Neural cell (in vitro differentiated cells): ENCODE measurements around the gene ISOC2. TPM values are rescaled to one million over a fixed set of nuclear protein-coding genes. Genes with fewer than 3 reads are reported as not detected.

Source experiments
- H2AFZ ChIP-seq: fragments of 200-600, 300-800 bp; sonication (generic), shearing (Covaris generic); 2 replicates; pipeline ENCODE4 v1.6.0; 2014; ENCODE audit warnings: low read depth, mild to moderate bottlenecking, antibody characterized with exemption, low read length, moderate library complexity
- H3F3A ChIP-seq: fragments of 200-600 bp; shearing (Covaris generic); 2 replicates; pipeline ENCODE4 v1.6.1; 2016; ENCODE audit warnings: mild to moderate bottlenecking, moderate library complexity, mixed read lengths, antibody characterized with exemption, low read length; ENCODE audit not compliant: insufficient read depth, poor library complexity, severe bottlenecking
- H3K27ac ChIP-seq: fragments of 200-600, 300-800 bp; sonication (generic), shearing (Covaris generic); 2 replicates; pipeline ENCODE4 v1.5.1; 2014; ENCODE audit warnings: mild to moderate bottlenecking, low read length, moderate library complexity
- H3K27me3 ChIP-seq: fragments of 300-800, 200-600 bp; sonication (generic), shearing (Covaris generic); 2 replicates; pipeline ENCODE4 v1.6.0; 2014; ENCODE audit warnings: mild to moderate bottlenecking, low read depth, low read length, moderate library complexity; ENCODE audit not compliant: insufficient read depth
- H3K36me3 ChIP-seq: fragments of 300-800, 200-600 bp; sonication (generic), shearing (Covaris generic); 2 replicates; pipeline ENCODE4 v1.5.1; 2014; ENCODE audit warnings: mild to moderate bottlenecking, antibody characterized with exemption, low read length, moderate library complexity; ENCODE audit not compliant: insufficient read depth
- H3K4me2 ChIP-seq: fragments of 300-800, 200-600 bp; sonication (generic), shearing (Covaris generic); 2 replicates; pipeline ENCODE4 v1.6.0; 2014; ENCODE audit warnings: mild to moderate bottlenecking, low read length
- H3K4me3 ChIP-seq: fragments of 300-800, 200-600 bp; sonication (generic), shearing (Covaris generic); 2 replicates; pipeline ENCODE4 v1.5.1; 2014; ENCODE audit warnings: mild to moderate bottlenecking, low read length, moderate library complexity
- H3K79me2 ChIP-seq: fragments of 200-600 bp; shearing (Covaris generic); replicated peaks from 2 replicates; pipeline ENCODE4 v1.6.0; 2014; ENCODE audit warnings: mild to moderate bottlenecking, low read length, moderate library complexity; ENCODE audit not compliant: insufficient read depth
- H3K9ac ChIP-seq: fragments of 300-800, 200-600 bp; sonication (generic), shearing (Covaris generic); 2 replicates; pipeline ENCODE4 v1.6.1; 2016; ENCODE audit warnings: mild to moderate bottlenecking, low read length, mixed read lengths
- H3K9me2 ChIP-seq: fragments of 200-600 bp; shearing (Covaris generic); 2 replicates; pipeline ENCODE4 v1.6.1; 2016; ENCODE audit warnings: mild to moderate bottlenecking, low read length, mixed read lengths; ENCODE audit not compliant: insufficient read depth
- H3K9me3 ChIP-seq: fragments of 200-600, 300-800 bp; sonication (generic), shearing (Covaris generic); 2 replicates; pipeline ENCODE4 v1.6.1; 2016; ENCODE audit warnings: mild to moderate bottlenecking, mixed run types, low read length, moderate library complexity, mixed read lengths
- H4K20me1 ChIP-seq: fragments of 200-600 bp; shearing (Covaris generic); 2 replicates; pipeline ENCODE4 v1.6.1; 2016; ENCODE audit warnings: mild to moderate bottlenecking, mixed run types; ENCODE audit not compliant: insufficient read depth
- CTCF ChIP-seq: fragments of 450-650 bp; IDR thresholded peaks from 2 replicates; pipeline ENCODE4 v1.5.1; 2014; ENCODE audit warnings: antibody characterized with exemption, mild to moderate bottlenecking, moderate library complexity; ENCODE audit not compliant: poor library complexity, severe bottlenecking
- EP300 ChIP-seq: fragments of 450-650 bp; conservative IDR thresholded peaks from 2 replicates; pipeline ENCODE4 v1.6.1; 2014; ENCODE audit warnings: antibody characterized with exemption, mild to moderate bottlenecking, moderate library complexity; ENCODE audit not compliant: poor library complexity, severe bottlenecking
- EZH2 ChIP-seq: fragments of 200-600, 300-800 bp; shearing (Covaris generic), sonication (generic); IDR thresholded peaks from 2 replicates; pipeline ENCODE4 v1.6.1; 2014; ENCODE audit warnings: antibody characterized with exemption, low read length, borderline replicate concordance, mild to moderate bottlenecking; ENCODE audit not compliant: insufficient read depth, poor library complexity, severe bottlenecking
- MXI1 ChIP-seq: fragments of 450-650 bp; conservative IDR thresholded peaks from 2 replicates; pipeline ENCODE4 v1.6.1; 2014; ENCODE audit warnings: antibody characterized with exemption, mild to moderate bottlenecking; ENCODE audit not compliant: poor library complexity, severe bottlenecking
- POLR2AphosphoS5 ChIP-seq: IDR thresholded peaks from 2 replicates; pipeline ENCODE4 v1.6.1; 2012
- RAD21 ChIP-seq: fragments of 450-650 bp; conservative IDR thresholded peaks from 2 replicates; pipeline ENCODE4 v1.6.1; 2014; ENCODE audit warnings: antibody characterized with exemption, mild to moderate bottlenecking, moderate library complexity
- REST ChIP-seq: IDR thresholded peaks from 2 replicates; pipeline ENCODE4 v1.6.1; 2012; ENCODE audit warnings: borderline replicate concordance
- SMC3 ChIP-seq: fragments of 450-650 bp; conservative IDR thresholded peaks from 2 replicates; pipeline ENCODE4 v1.6.1; 2014; ENCODE audit warnings: antibody characterized with exemption, mild to moderate bottlenecking, moderate library complexity; ENCODE audit not compliant: poor library complexity
- TAF1 ChIP-seq: IDR thresholded peaks from 2 replicates; pipeline ENCODE4 v1.6.1; 2012; ENCODE audit warnings: low read depth
- polyA plus RNA-seq: library from polyadenylated mRNA; depleted of rRNA; stranded (reverse); fragments of >200 nt; gene quantifications from 2 replicates; pipeline ENCODE4 v1.2.3, GENCODE V29; 2014

ISOC2 gene
- polyA plus RNA-seq, 1 donor from 2014 or later: 48.1 TPM

DNA sequence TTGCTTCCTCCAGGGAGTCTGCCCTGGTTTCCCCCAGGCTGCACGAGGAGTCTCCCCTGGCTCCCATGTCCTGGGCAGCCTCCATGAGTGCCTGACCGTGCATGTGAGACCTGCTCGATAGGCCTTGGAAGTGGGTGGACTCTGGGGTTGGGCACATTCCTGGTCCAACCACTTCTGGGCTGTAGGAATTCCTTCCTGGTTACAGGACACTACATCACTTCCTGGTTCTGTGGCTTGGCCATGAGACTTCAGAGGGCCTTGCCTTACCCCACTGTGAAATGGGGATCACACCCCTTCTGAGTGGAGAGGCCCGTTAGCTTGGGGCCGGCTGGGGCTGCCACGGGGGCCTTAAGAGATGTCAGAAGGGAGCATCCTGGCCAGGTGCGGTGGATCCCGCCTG lies 11.0 kb upstream of the ISOC2 start:
- Histone ChIP-seq H3K27me3 (no peaks in the 10 kb centered on the region), H4K20me1 (no peaks in the 10 kb centered on the region), H3K27ac (no peak overlapping the region), H3K9me2 (no peaks in the 10 kb centered on the region), H3F3A (no peaks in the 10 kb centered on the region), H3K36me3 (no peaks in the 10 kb centered on the region), H3K4me2 (no peak overlapping the region), H3K79me2 (peaks cover under 1% of the 10 kb centered on the region), H3K9me3 (no peaks in the 10 kb centered on the region), H2AFZ (no peak overlapping the region), H3K9ac (no peak overlapping the region), H3K4me3 (no peak overlapping the region)
- no peak for TF ChIP-seq POLR2AphosphoS5
- TF ChIP-seq REST: no peak
- TF ChIP-seq TAF1: no peak
- TF ChIP-seq EZH2: no peak
- no peak for TF ChIP-seq MXI1
- no peak for TF ChIP-seq RAD21
- TF ChIP-seq EP300: no peak
- no peak for TF ChIP-seq SMC3
- no peak for TF ChIP-seq CTCF

DNA sequence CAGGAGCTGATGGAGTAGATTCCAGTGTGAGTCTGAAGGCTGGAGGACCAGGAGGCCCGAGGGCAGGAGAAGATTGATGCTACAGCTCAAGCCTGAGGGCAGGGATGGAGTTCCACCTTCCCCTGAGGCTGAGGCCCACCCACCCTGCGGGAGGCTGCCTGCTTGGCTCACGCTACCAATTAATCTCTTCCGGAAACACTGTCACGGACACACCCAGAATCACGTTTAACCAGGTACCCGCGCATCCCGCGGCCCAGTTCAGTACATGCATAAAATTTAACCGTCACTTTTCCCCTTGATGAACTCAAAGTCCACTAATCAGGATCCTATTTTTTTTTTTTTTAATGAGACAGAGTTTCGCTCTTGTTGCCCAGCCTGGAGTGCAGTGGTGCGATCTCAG lies 9.8 kb upstream of the ISOC2 start:
- Histone ChIP-seq H3K4me2 (no peak overlapping the region), H3K27ac (no peak overlapping the region), H2AFZ (no peak overlapping the region), H3K9me2 (no peaks in the 10 kb centered on the region), H4K20me1 (no peaks in the 10 kb centered on the region), H3K27me3 (no peaks in the 10 kb centered on the region), H3K4me3 (no peak overlapping the region), H3F3A (no peaks in the 10 kb centered on the region), H3K9ac (no peak overlapping the region), H3K36me3 (no peaks in the 10 kb centered on the region), H3K79me2 (no peaks in the 10 kb centered on the region), H3K9me3 (no peaks in the 10 kb centered on the region)
- no peak for TF ChIP-seq MXI1
- no peak for TF ChIP-seq TAF1
- no peak for TF ChIP-seq SMC3
- TF ChIP-seq REST: no peak
- TF ChIP-seq EP300: no peak
- no peak for TF ChIP-seq POLR2AphosphoS5
- no peak for TF ChIP-seq CTCF
- TF ChIP-seq EZH2: no peak
- no peak for TF ChIP-seq RAD21
